Spinal cord (tissue), 10 donors: ENCODE data around the gene PPIAL4G. TPM values are rescaled to one million over a fixed set of nuclear protein-coding genes. Genes with fewer than 3 reads are reported as not detected.
"Not testable (repeated sequence)": the region's sequence is repeated elsewhere in the genome, so short reads cannot be mapped to it uniquely, and the experiment has no call there.

ENCODE experiments used
- DNase-seq, 6 donors: peaks; one replicate each; pipeline versions ENCODE4 v3.0.0 to v3.0.0-alpha.2; 2013 to 2015; ENCODE audit warnings: low spot score in 6 of 6, low read depth in 4 of 6
- H3K27ac ChIP-seq: one replicate; pipeline ENCODE4 v1.5.1; 2013; ENCODE audit warnings: low read depth, low read length, control low read depth
- H3K27me3 ChIP-seq: one replicate; pipeline ENCODE4 v1.6.1; 2013; ENCODE audit warnings: low read length; ENCODE audit not compliant: control insufficient read depth, insufficient read depth
- H3K36me3 ChIP-seq: one replicate; pipeline ENCODE4 v1.6.1; 2013; ENCODE audit warnings: low read length; ENCODE audit not compliant: control insufficient read depth, insufficient read depth
- H3K4me1 ChIP-seq: one replicate; pipeline ENCODE4 v1.6.1; 2013; ENCODE audit warnings: low read length; ENCODE audit not compliant: control insufficient read depth, insufficient read depth
- H3K4me3 ChIP-seq: one replicate; pipeline ENCODE4 v1.5.1; 2013; ENCODE audit warnings: low read depth, low read length, control low read depth
- H3K9me3 ChIP-seq: one replicate; pipeline ENCODE4 v1.6.1; 2013; ENCODE audit warnings: low read length; ENCODE audit not compliant: control insufficient read depth, insufficient read depth
- WGBS: methylation state at CpG from one replicate; pipeline ENCODE4 v1.1.5; 2013; ENCODE audit warnings: missing lambda C conversion rate; ENCODE audit not compliant: insufficient coverage; 5-methylcytosine and 5-hydroxymethylcytosine counted together
- polyA plus RNA-seq, 2 donors: library from polyadenylated mRNA; unstranded; fragments of 120-200 nt; gene quantifications; one replicate each; pipeline ENCODE4 v1.2.1, GENCODE V29; 2013; ENCODE audit not compliant: insufficient read length in 2 of 2
- total RNA-seq, 2 donors: library from RNA; depleted of rRNA in 1 of 2; stranded (reverse); fragments of 120-200 nt in 1 of 2; fragments of >200 nt in 1 of 2; gene quantifications; one replicate each; pipeline versions ENCODE4 v1.2.3 to v1.2.4, GENCODE V29; 2013 to 2014
- donor health status: healthy.

PPIAL4G gene
- total and polyA plus RNA-seq, 4 donors, result 0.13 to 0.39 (median 0.21) TPM

DNA sequence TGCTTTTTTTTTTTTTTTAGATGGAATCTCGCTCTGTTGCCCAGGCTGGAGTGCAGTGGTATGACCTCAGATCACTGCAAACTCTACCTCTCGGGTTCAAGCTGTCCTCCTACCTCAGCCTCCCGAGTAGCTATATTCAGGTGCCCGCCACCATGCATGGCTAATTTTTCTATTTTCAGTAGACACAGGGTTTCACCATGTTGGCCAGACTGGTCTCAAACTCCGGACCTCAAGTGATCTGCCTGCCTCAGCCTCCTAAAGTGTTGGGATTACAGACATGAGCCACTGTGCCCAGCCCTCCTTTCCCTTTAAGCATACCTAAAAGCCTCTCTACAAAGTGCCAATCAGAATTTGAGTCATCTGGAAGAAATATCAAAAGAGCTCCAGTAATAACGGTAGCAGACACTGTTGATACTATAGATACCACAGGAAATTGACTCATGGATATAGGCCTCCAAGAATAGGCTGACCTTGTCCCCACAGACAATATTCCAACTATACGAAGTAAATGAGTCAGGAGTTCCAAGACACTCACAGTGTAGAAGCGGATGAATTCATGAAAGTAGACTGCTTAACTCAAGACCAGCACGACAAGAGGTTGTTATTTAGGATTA is 29.6 kb upstream of the PPIAL4G start:
- H3K27me3 ChIP-seq, H3K4me1 ChIP-seq, H3K36me3 ChIP-seq, DNase-seq, H3K27ac ChIP-seq, H3K9me3 ChIP-seq, H3K4me3 ChIP-seq: not testable (repeated sequence)
- no CpG with 5 or more reads among the region's 9 CpGs for WGBS

DNA sequence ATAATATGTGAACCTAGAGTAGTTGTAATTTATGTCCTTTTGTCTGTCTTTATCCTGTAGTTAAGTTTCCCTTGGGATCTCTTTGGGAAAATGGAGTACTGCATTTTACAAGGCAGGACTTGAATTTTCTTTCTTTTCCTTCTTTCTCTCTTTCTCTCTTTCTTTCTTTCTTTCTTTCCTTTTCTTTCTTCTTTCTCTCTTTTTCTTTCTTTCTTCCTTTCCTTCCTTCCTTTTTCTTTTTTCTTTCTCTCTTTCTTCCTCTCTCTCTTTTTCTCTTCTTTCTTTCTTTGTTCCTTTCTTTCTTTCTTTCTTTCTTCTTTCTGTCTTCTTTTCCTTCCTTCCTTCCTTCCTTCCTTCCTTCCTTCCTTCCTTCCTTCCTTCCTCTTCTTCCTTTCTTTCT is 10.8 kb upstream of the PPIAL4G start:
- not testable (repeated sequence) for H3K4me3 ChIP-seq, H3K36me3 ChIP-seq, H3K9me3 ChIP-seq, H3K27me3 ChIP-seq, H3K4me1 ChIP-seq, DNase-seq, H3K27ac ChIP-seq

- WGBS, result no CpG with 5 or more reads among the region's 4 CpGs
- H3K4me1 ChIP-seq, DNase-seq, H3K9me3 ChIP-seq, H3K36me3 ChIP-seq, H3K4me3 ChIP-seq, H3K27ac ChIP-seq, H3K27me3 ChIP-seq: not testable (repeated sequence)
Observed at GRCh38 chr1:148481134-148481533, 2.0 kb downstream of the PPIAL4G start.

DNA sequence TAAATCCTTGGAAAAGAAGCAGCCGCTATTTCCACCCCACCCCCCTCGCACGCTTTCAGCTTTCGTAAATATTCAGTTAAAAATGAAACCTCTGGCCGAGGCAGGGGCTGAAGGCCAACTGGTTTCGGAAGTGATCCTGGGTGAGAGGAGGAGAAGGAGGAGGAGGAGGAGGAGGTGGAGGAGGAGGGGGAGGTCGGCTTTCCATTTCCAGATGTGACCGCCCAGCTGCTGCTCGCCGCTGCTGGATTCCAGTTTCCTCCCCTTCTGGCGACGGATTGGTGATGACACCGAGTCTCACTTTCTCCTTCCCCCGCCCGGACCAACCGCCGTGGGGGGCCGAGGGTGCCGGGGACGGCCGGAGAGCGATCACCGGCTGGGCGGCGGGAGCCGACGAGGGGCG is 23.4 kb downstream of the PPIAL4G start:
- peak overlapping the region; percentile 67 for H3K27ac ChIP-seq
- no CpG with 5 or more reads among the region's 28 CpGs for whole genome bisulfite sequencing
- H3K4me3 ChIP-seq, result peak overlapping the region; percentile 51
- DNase-seq, H3K9me3 ChIP-seq, H3K27me3 ChIP-seq, H3K36me3 ChIP-seq, H3K4me1 ChIP-seq: not testable (repeated sequence)

GRCh38 chr1:148458901-148459581 is 24.1 kb downstream of the PPIAL4G start:
- Histone ChIP-seq H3K4me3 (peak overlapping the region; percentile 51), H3K27ac (peak overlapping the region; percentile 67)
- H3K9me3 ChIP-seq, H3K27me3 ChIP-seq, H3K36me3 ChIP-seq, H3K4me1 ChIP-seq: not testable (repeated sequence)
- DNase-seq, result peak; percentile 13 to 72 (median 34)
- 0% methylated on average over 20 of the region's 63 CpGs for WGBS

GRCh38 chr1:148458398-148458797 is 24.7 kb downstream of the PPIAL4G start:
- H3K4me3 ChIP-seq, H3K4me1 ChIP-seq, H3K27ac ChIP-seq, H3K27me3 ChIP-seq, DNase-seq, H3K9me3 ChIP-seq, H3K36me3 ChIP-seq: not testable (repeated sequence)
- WGBS, result no CpG with 5 or more reads among the region's 11 CpGs

- H3K36me3 ChIP-seq, H3K4me1 ChIP-seq, H3K27ac ChIP-seq, H3K27me3 ChIP-seq, H3K4me3 ChIP-seq, H3K9me3 ChIP-seq: not testable (repeated sequence)
- peak in 1 of 6 donors; percentile 15 for DNase-seq
- no CpG with 5 or more reads among the region's 2 CpGs for WGBS
Observed at GRCh38 chr1:148452845-148453244, 30.3 kb downstream of the PPIAL4G start.

- H3K9me3 ChIP-seq, H3K4me1 ChIP-seq, H3K27ac ChIP-seq, H3K36me3 ChIP-seq, H3K4me3 ChIP-seq, H3K27me3 ChIP-seq, DNase-seq: not testable (repeated sequence)
- 89% methylated on average over 3 of the region's 5 CpGs for WGBS
Observed at GRCh38 chr1:148439654-148440325, 43.3 kb downstream of the PPIAL4G start.

DNA sequence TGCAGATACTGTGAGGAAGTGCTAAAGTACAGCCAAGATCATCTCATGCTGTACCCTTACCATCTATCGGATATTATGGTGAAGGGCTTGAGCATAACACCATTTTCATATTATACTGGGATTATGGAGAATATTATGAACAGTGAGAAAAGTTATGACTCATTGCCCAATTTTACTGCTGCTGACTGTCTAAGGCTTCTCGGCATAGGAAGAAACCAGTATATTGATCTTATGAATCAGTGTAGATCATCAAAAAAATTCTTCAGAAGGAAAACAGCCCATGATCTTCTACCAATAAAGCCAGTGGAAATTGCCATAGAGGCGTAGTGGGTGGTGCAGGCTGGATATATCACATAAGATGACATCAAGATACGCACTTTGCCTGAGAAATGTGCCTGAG is 47.7 kb downstream of the PPIAL4G start:
- Histone ChIP-seq H3K27ac (no peak overlapping the region), H3K9me3 (no peaks in the 10 kb centered on the region), H3K4me1 (no peaks in the 10 kb centered on the region), H3K36me3 (peaks cover 6% of the 10 kb centered on the region), H3K4me3 (no peak overlapping the region), H3K27me3 (no peaks in the 10 kb centered on the region)
- no peak for DNase-seq
- WGBS, result 95% methylated on average over 2 of the region's 4 CpGs

GRCh38 chr1:148434832-148435231 is 48.3 kb downstream of the PPIAL4G start:
- no peaks in the 10 kb centered on the region for H3K4me1 ChIP-seq
- H3K4me3 ChIP-seq, result no peak overlapping the region
- no peak overlapping the region for H3K27ac ChIP-seq
- no peak for DNase-seq
- WGBS, result 98% methylated on average over 20 of the region's 28 CpGs
- H3K9me3 ChIP-seq, result no peaks in the 10 kb centered on the region
- H3K36me3 ChIP-seq, result peaks cover 6% of the 10 kb centered on the region
- no peaks in the 10 kb centered on the region for H3K27me3 ChIP-seq
